B cell (primary cell): ENCODE data around the gene KRT34. TPM values are rescaled to one million over a fixed set of nuclear protein-coding genes. Genes with fewer than 3 reads are reported as not detected.
"Not testable (repeated sequence)": the region's sequence is repeated elsewhere in the genome, so short reads cannot be mapped to it uniquely, and the experiment has no call there.

Experiments
- ATAC-seq: fragments of 200-7000 bp; cut with Tn5 transposase; one replicate; pipeline ENCODE4 v1.10.0; 2021; ENCODE audit warnings: low read depth, mild to moderate bottlenecking, moderate number of reproducible peaks, moderate library complexity
- CTCF ChIA-PET: fragments of 350-600 bp; sonication (Branson Sonifier 250); formaldehyde crosslinking; loops from one replicate; lab custom pipeline; 2021; ENCODE audit warnings: antibody characterized with exemption, inconsistent platforms; lab: Charles Lee
- POLR2A ChIA-PET: fragments of 350-600 bp; sonication (Branson Sonifier 250); formaldehyde crosslinking; loops from one replicate; lab custom pipeline; 2021; ENCODE audit warnings: antibody characterized with exemption; lab: Charles Lee
- DNase-seq: peaks from one replicate; pipeline ENCODE4 v3.0.0; 2013
- H2AFZ ChIP-seq: 2 replicates; pipeline ENCODE4 v1.6.1; 2012; ENCODE audit warnings: mild to moderate bottlenecking, low read depth, low read length; ENCODE audit not compliant: insufficient read depth, poor library complexity, severe bottlenecking
- H3K27ac ChIP-seq, 2 donors: 1 replicate in 1 of 2; 2 replicates in 1 of 2; pipeline ENCODE4 v1.5.1; 2012 to 2013; ENCODE audit warnings: low read length in 2 of 2, mild to moderate bottlenecking in 2 of 2, moderate library complexity in 1 of 2
- H3K27me3 ChIP-seq, 4 experiments: fragments of 200-600 bp in 1 of 4; sonication (generic) in 1 of 4; replicated peaks in 1 of 4; 1 replicate in 2 of 4; 2 replicates in 2 of 4; pipeline versions ENCODE4 v1.6.1 to v1.7.0; 2013 to 2016; ENCODE audit warnings: low read length in 3 of 4, mild to moderate bottlenecking in 2 of 4, mixed read lengths in 1 of 4, moderate library complexity in 1 of 4; ENCODE audit not compliant: insufficient read depth in 4 of 4, control insufficient read depth in 3 of 4; ENCODE audit errors: control extremely low read depth in 1 of 4
- H3K36me3 ChIP-seq, 2 experiments: replicated peaks in 1 of 2; 1 replicate in 1 of 2; 2 replicates in 1 of 2; pipeline versions ENCODE4 v1.6.1 to v1.7.1; 2013; ENCODE audit warnings: low read length in 1 of 2; ENCODE audit not compliant: insufficient read depth in 2 of 2, control insufficient read depth in 1 of 2; ENCODE audit errors: control extremely low read depth in 1 of 2, extremely low read depth in 1 of 2
- H3K4me1 ChIP-seq, 2 donors: fragments of 200-600 bp in 1 of 2; sonication (generic) in 1 of 2; 1 replicate in 1 of 2; 2 replicates in 1 of 2; pipeline versions ENCODE4 v1.5.1 to v1.6.1; 2013 to 2017; ENCODE audit warnings: low read length in 2 of 2; ENCODE audit not compliant: control insufficient read depth in 2 of 2, insufficient read depth in 2 of 2
- H3K4me2 ChIP-seq: replicated peaks from 2 replicates; pipeline ENCODE3; 2012; ENCODE audit warnings: mild to moderate bottlenecking, low read depth, low read length; ENCODE audit not compliant: poor library complexity, severe bottlenecking
- H3K4me3 ChIP-seq, 5 experiments: fragments of 200-600 bp in 1 of 5; sonication (generic) in 1 of 5; 1 replicate in 3 of 5; 2 replicates in 2 of 5; pipeline versions ENCODE4 v1.5.1 to v1.7.0; 2011 to 2016; ENCODE audit warnings: low read length in 4 of 5, mild to moderate bottlenecking in 4 of 5, low read depth in 2 of 5, control low read depth in 1 of 5, moderate library complexity in 1 of 5; ENCODE audit not compliant: insufficient read depth in 1 of 5; ENCODE audit errors: control extremely low read depth in 1 of 5, extremely low read depth in 1 of 5
- H3K79me2 ChIP-seq: fragments of 200-600 bp; sonication (generic); one replicate; pipeline ENCODE4 v1.6.0; 2016; ENCODE audit warnings: low read length; ENCODE audit not compliant: control insufficient read depth, insufficient read depth
- H3K9ac ChIP-seq: fragments of 200-600 bp; sonication (generic); 2 replicates; pipeline ENCODE4 v1.6.1; 2017; ENCODE audit warnings: mild to moderate bottlenecking, low read length, moderate library complexity
- H3K9me3 ChIP-seq, 3 donors: one replicate each; pipeline versions ENCODE4 v1.6.1 to v1.7.1; 2013; ENCODE audit warnings: low read length in 2 of 3; ENCODE audit not compliant: control insufficient read depth in 2 of 3, insufficient read depth in 1 of 3; ENCODE audit errors: control extremely low read depth in 1 of 3
- H4K20me1 ChIP-seq: 2 replicates; pipeline ENCODE4 v1.6.0; 2012; ENCODE audit warnings: mild to moderate bottlenecking, low read length; ENCODE audit not compliant: insufficient read depth, control insufficient read depth, poor library complexity, severe bottlenecking
- H3K27ac Mint-ChIP-seq: one replicate; pipeline ENCODE4 v1.8.0; 2021; ENCODE audit warnings: mixed read lengths
- H3K27me3 Mint-ChIP-seq: one replicate; pipeline ENCODE4 v1.8.0; 2021; ENCODE audit warnings: mixed read lengths
- H3K4me1 Mint-ChIP-seq: one replicate; pipeline ENCODE4 v1.8.0; 2021; ENCODE audit warnings: mixed read lengths
- H3K4me3 Mint-ChIP-seq: one replicate; pipeline ENCODE4 v1.8.0; 2021; ENCODE audit warnings: mixed read lengths
- H3K9me3 Mint-ChIP-seq: one replicate; pipeline ENCODE4 v1.8.0; 2022; ENCODE audit warnings: mixed read lengths; ENCODE audit not compliant: insufficient read depth
- EZH2 ChIP-seq: IDR thresholded peaks from 2 replicates; pipeline ENCODE4 v1.6.1; 2012; ENCODE audit warnings: borderline replicate concordance, low read depth, mild to moderate bottlenecking, moderate library complexity, low read length; ENCODE audit not compliant: insufficient read depth, poor library complexity, severe bottlenecking
- WGBS: methylation state at CpG from one replicate; pipeline ENCODE4 v1.1.5; 2013; ENCODE audit warnings: missing lambda C conversion rate; ENCODE audit not compliant: insufficient coverage; 5-methylcytosine and 5-hydroxymethylcytosine counted together
- intact Hi-C: fragments of 100-400 bp; cut with micrococcal nuclease; formaldehyde crosslinking; loops from one replicate; pipeline ENCODE4 v1.10.0; 2022
- polyA plus RNA-seq: library from polyadenylated mRNA; depleted of rRNA; stranded (reverse); fragments of >200 nt; gene quantifications from 2 replicates; pipeline ENCODE4 v1.2.3, GENCODE V29; 2012
- total RNA-seq, 2 donors: library from RNA; stranded (reverse); fragments of 120-200 nt in 1 of 2; gene quantifications; 1 replicate in 1 of 2; 2 replicates in 1 of 2; pipeline versions ENCODE4 v1.2.3 to v1.2.4, GENCODE V29; 2013 to 2022
- TF ChIP-seq, protein P1 (sequence below): fragments of 200-600 bp; IDR thresholded peaks from one replicate; pipeline ENCODE4 v1.8.0; 2022; ENCODE audit warnings: antibody characterized with exemption, mild to moderate bottlenecking

Gene KRT34
- total and polyA plus RNA-seq, 2 donors (not counting 1 experiment from before 2014, with no cell fraction given) = not detected

DNA sequence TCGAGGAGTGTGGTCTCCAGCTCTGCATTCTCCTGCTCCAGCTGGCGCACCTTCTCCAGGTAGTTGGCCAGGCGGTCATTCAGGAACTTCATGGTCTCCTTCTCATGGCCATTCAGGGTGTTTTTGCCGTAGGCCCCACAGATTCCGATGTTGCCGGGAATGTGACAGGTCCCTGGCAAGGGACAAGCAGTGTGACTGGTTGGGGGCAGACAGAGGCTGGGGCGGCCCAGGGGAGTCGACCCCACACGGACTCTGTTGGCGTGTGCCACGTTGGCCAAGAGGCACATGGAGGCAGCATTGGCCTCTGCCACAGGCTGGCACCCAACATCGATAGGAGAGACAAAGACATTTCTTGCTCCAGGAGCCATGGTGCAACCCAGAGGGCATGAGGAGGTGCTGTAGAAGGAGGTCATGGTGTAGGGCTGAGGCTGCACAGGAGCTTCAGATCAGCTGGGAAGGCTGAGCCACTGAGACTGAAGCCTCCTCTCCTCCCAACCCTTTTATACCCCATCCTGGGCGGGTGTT is 42.1 kb upstream of the KRT34 start, which contains the start of gene KRT37:
KRT37 (minus strand) TSS at position 475 of the 525 bp plus-strand sequence; CDS start at position 413, 62 bp downstream.
- H3K79me2 ChIP-seq = no peaks in the 10 kb centered on the region
- no peak within 1 kb of the TSS for H3K27ac Mint-ChIP-seq
- POLR2A ChIA-PET = no interaction called here
- no peak within 1 kb of the TSS for H3K4me2 ChIP-seq
- no peak within 1 kb of the TSS for H3K4me3 ChIP-seq
- H4K20me1 ChIP-seq = no peaks in the 10 kb centered on the region
- 91% methylated on average over 12 of the region's 13 CpGs for WGBS
- ATAC-seq = no peak
- DNase-seq = no peak
- peaks cover 0 to 3% (median 0%) of the 10 kb centered on the region in 4 experiments for H3K27me3 ChIP-seq
- H3K4me3 Mint-ChIP-seq = no peak within 1 kb of the TSS
- TF ChIP-seq, protein P1, sequence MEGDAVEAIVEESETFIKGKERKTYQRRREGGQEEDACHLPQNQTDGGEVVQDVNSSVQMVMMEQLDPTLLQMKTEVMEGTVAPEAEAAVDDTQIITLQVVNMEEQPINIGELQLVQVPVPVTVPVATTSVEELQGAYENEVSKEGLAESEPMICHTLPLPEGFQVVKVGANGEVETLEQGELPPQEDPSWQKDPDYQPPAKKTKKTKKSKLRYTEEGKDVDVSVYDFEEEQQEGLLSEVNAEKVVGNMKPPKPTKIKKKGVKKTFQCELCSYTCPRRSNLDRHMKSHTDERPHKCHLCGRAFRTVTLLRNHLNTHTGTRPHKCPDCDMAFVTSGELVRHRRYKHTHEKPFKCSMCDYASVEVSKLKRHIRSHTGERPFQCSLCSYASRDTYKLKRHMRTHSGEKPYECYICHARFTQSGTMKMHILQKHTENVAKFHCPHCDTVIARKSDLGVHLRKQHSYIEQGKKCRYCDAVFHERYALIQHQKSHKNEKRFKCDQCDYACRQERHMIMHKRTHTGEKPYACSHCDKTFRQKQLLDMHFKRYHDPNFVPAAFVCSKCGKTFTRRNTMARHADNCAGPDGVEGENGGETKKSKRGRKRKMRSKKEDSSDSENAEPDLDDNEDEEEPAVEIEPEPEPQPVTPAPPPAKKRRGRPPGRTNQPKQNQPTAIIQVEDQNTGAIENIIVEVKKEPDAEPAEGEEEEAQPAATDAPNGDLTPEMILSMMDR = no peak
- TF ChIP-seq EZH2 = no peak
- no peaks in the 10 kb centered on the region for H3K4me1 ChIP-seq
- H3K9ac ChIP-seq = no peak within 1 kb of the TSS
- intact Hi-C loops = no loop called here
- H3K9me3 ChIP-seq = no peaks in the 10 kb centered on the region
- H3K9me3 Mint-ChIP-seq = no peaks in the 10 kb centered on the region
- CTCF ChIA-PET = no interaction called here
- no peak within 1 kb of the TSS for H2AFZ ChIP-seq
- H3K27me3 Mint-ChIP-seq = peaks cover 18% of the 10 kb centered on the region
- no peaks in the 10 kb centered on the region for H3K36me3 ChIP-seq
- H3K27ac ChIP-seq = no peak within 1 kb of the TSS
- H3K4me1 Mint-ChIP-seq = no peaks in the 10 kb centered on the region

DNA sequence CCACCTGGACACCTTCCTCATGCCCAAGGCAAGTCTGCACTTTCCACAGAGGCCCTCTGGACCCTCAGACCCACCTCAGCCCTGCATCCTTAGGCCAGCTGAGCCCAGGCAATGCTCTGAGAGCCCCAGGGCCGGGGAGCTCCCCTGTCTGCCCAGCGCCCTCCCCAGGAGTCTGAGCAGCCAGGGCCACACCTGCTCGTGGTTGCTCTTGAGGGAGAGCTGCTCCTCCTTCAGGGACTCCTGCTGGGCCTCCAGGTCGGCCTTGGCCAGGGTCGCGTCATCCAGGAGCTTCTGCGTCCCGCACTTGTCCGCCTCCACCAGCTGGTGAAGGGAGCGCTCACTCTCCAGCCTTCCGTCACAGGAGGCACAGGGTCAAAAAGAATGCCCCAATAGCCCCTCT is 40.5 kb upstream of the KRT34 start:
- H3K4me1 ChIP-seq, H3K36me3 ChIP-seq, H3K9me3 Mint-ChIP-seq, H2AFZ ChIP-seq, H3K4me3 ChIP-seq, DNase-seq, H3K4me3 Mint-ChIP-seq, H3K27me3 Mint-ChIP-seq, H3K27ac Mint-ChIP-seq, H3K9me3 ChIP-seq, H3K79me2 ChIP-seq, H3K27ac ChIP-seq, ATAC-seq, H3K9ac ChIP-seq, H3K4me1 Mint-ChIP-seq, H4K20me1 ChIP-seq, H3K27me3 ChIP-seq, CTCF ChIA-PET, intact Hi-C loops, POLR2A ChIA-PET, H3K4me2 ChIP-seq: not testable (repeated sequence)
- 89% methylated on average over 11 of the region's 11 CpGs for WGBS
